PFSK-1 (cell line): ENCODE data around the gene TENM3.

Experiments used
- FOXP2 ChIP-seq: optimal IDR thresholded peaks from 2 replicates; pipeline ENCODE3; 2011; ENCODE audit warnings: borderline replicate concordance, control low read depth, inconsistent platforms; ENCODE audit not compliant: insufficient read depth; ENCODE audit errors: extremely low read length, extremely low read depth
- POLR2AphosphoS5 ChIP-seq: IDR thresholded peaks from 2 replicates; pipeline ENCODE4 v1.6.1; 2012; ENCODE audit warnings: low read depth, mild to moderate bottlenecking, control low read depth, low read length, moderate library complexity
- SIN3A ChIP-seq: IDR thresholded peaks from 2 replicates; pipeline ENCODE4 v1.6.1; 2012; ENCODE audit warnings: mild to moderate bottlenecking, low read length, moderate library complexity, borderline replicate concordance; ENCODE audit not compliant: insufficient read depth
- TAF1 ChIP-seq: IDR thresholded peaks from 2 replicates; pipeline ENCODE4 v1.6.1; 2012; ENCODE audit warnings: low read length, control low read depth, borderline replicate concordance; ENCODE audit not compliant: insufficient read depth
- TF ChIP-seq, protein P1 (sequence below), 2 experiments: IDR thresholded peaks; 2 replicates each; pipeline versions ENCODE4 v1.6.1 to v1.8.0; 2011 to 2012; ENCODE audit warnings: low read depth in 2 of 2, low read length in 2 of 2, control low read depth in 1 of 2, inconsistent platforms in 1 of 2, mild to moderate bottlenecking in 1 of 2, moderate library complexity in 1 of 2; ENCODE audit not compliant: insufficient read depth in 1 of 2

GRCh38 chr4:182293691-182294255, 50.6 kb downstream of the TENM3 start:
- TF ChIP-seq SIN3A (no peak), POLR2AphosphoS5 (no peak), TAF1 (no peak), FOXP2 (no peak)
- TF ChIP-seq, protein P1, sequence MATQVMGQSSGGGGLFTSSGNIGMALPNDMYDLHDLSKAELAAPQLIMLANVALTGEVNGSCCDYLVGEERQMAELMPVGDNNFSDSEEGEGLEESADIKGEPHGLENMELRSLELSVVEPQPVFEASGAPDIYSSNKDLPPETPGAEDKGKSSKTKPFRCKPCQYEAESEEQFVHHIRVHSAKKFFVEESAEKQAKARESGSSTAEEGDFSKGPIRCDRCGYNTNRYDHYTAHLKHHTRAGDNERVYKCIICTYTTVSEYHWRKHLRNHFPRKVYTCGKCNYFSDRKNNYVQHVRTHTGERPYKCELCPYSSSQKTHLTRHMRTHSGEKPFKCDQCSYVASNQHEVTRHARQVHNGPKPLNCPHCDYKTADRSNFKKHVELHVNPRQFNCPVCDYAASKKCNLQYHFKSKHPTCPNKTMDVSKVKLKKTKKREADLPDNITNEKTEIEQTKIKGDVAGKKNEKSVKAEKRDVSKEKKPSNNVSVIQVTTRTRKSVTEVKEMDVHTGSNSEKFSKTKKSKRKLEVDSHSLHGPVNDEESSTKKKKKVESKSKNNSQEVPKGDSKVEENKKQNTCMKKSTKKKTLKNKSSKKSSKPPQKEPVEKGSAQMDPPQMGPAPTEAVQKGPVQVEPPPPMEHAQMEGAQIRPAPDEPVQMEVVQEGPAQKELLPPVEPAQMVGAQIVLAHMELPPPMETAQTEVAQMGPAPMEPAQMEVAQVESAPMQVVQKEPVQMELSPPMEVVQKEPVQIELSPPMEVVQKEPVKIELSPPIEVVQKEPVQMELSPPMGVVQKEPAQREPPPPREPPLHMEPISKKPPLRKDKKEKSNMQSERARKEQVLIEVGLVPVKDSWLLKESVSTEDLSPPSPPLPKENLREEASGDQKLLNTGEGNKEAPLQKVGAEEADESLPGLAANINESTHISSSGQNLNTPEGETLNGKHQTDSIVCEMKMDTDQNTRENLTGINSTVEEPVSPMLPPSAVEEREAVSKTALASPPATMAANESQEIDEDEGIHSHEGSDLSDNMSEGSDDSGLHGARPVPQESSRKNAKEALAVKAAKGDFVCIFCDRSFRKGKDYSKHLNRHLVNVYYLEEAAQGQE (IDR thresholded peaks at IDR 0.05; ENCODE audit: insufficient read depth in 1 of 2, low read depth in 2 of 2, low read length in 2 of 2) = no peak
